ENCODE results near the gene METTL17. TPM values are rescaled to one million over a fixed set of nuclear protein-coding genes. Genes with fewer than 3 reads are reported as not detected.
"Not testable (repeated sequence)": the region's sequence is repeated elsewhere in the genome, so short reads cannot be mapped to it uniquely, and the experiment has no call there.

Gene METTL17
- total RNA-seq, 1 donor from 2014 or later = 81.5 TPM

GRCh38 chr14:21003788-21004346 is 14.1 kb downstream of the METTL17 start:
- H3K4me1 Mint-ChIP-seq (ENCODE audit: low read depth, unreplicated experiment) = peaks cover 5% of the 10 kb centered on the region
- peaks cover 3% of the 10 kb centered on the region for H3K9me3 Mint-ChIP-seq (ENCODE audit: unreplicated experiment)
- peak overlapping the region; percentile 75 for H3K27ac Mint-ChIP-seq (ENCODE audit: unreplicated experiment)
- peak; percentile 64 for DNase-seq
- no peak for TF ChIP-seq CTCF (IDR thresholded peaks at IDR 0.05; ENCODE audit: partially characterized antibody, unreplicated experiment)
- H3K27me3 Mint-ChIP-seq (ENCODE audit: unreplicated experiment) = no peaks in the 10 kb centered on the region
- peak overlapping the region; percentile 51 for H3K4me3 Mint-ChIP-seq (ENCODE audit: unreplicated experiment)
- H3K36me3 Mint-ChIP-seq (ENCODE audit: unreplicated experiment) = no peaks in the 10 kb centered on the region

- H3K36me3 Mint-ChIP-seq (ENCODE audit: unreplicated experiment); H3K27me3 Mint-ChIP-seq (ENCODE audit: unreplicated experiment); DNase-seq; H3K4me1 Mint-ChIP-seq (ENCODE audit: low read depth, unreplicated experiment); H3K9me3 Mint-ChIP-seq (ENCODE audit: unreplicated experiment); H3K4me3 Mint-ChIP-seq (ENCODE audit: unreplicated experiment); H3K27ac Mint-ChIP-seq (ENCODE audit: unreplicated experiment): not testable (repeated sequence)
These were observed 19.9 kb downstream of the METTL17 start for GRCh38 chr14:21009721-21010120.

GRCh38 chr14:21011136-21011535 is 21.4 kb downstream of the METTL17 start:
- Mint-ChIP-seq H3K9me3 (ENCODE audit: unreplicated experiment) (no peaks in the 10 kb centered on the region), H3K4me1 (ENCODE audit: low read depth, unreplicated experiment) (peaks cover 3% of the 10 kb centered on the region), H3K27ac (ENCODE audit: unreplicated experiment) (no peak overlapping the region), H3K4me3 (ENCODE audit: unreplicated experiment) (no peak overlapping the region), H3K27me3 (ENCODE audit: unreplicated experiment) (no peaks in the 10 kb centered on the region), H3K36me3 (ENCODE audit: unreplicated experiment) (no peaks in the 10 kb centered on the region)
- no peak for TF ChIP-seq CTCF (IDR thresholded peaks at IDR 0.05; ENCODE audit: partially characterized antibody, unreplicated experiment)
- no peak for DNase-seq

- peak; percentile 91 for TF ChIP-seq CTCF (IDR thresholded peaks at IDR 0.05; ENCODE audit: partially characterized antibody, unreplicated experiment)
- Mint-ChIP-seq H3K4me3 (ENCODE audit: unreplicated experiment) (no peak overlapping the region), H3K36me3 (ENCODE audit: unreplicated experiment) (no peaks in the 10 kb centered on the region), H3K4me1 (ENCODE audit: low read depth, unreplicated experiment) (peaks cover 3% of the 10 kb centered on the region), H3K9me3 (ENCODE audit: unreplicated experiment) (peaks cover 2% of the 10 kb centered on the region), H3K27me3 (ENCODE audit: unreplicated experiment) (no peaks in the 10 kb centered on the region), H3K27ac (ENCODE audit: unreplicated experiment) (no peak overlapping the region)
- DNase-seq = peak; percentile 88
These were observed 25.0 kb downstream of the METTL17 start for GRCh38 chr14:21014761-21015190.

- no peak for DNase-seq
- no peaks in the 10 kb centered on the region for H3K36me3 Mint-ChIP-seq (ENCODE audit: unreplicated experiment)
- H3K9me3 Mint-ChIP-seq (ENCODE audit: unreplicated experiment) = peaks cover 2% of the 10 kb centered on the region
- TF ChIP-seq CTCF (IDR thresholded peaks at IDR 0.05; ENCODE audit: partially characterized antibody, unreplicated experiment) = no peak
- no peak overlapping the region for H3K27ac Mint-ChIP-seq (ENCODE audit: unreplicated experiment)
- H3K4me1 Mint-ChIP-seq (ENCODE audit: low read depth, unreplicated experiment) = peaks cover 3% of the 10 kb centered on the region
- H3K4me3 Mint-ChIP-seq (ENCODE audit: unreplicated experiment) = no peak overlapping the region
- no peaks in the 10 kb centered on the region for H3K27me3 Mint-ChIP-seq (ENCODE audit: unreplicated experiment)
These were observed 25.5 kb downstream of the METTL17 start for GRCh38 chr14:21015312-21015711.
